K562 (cell line): ENCODE measurements around the gene AIFM1. TPM values are rescaled to one million over a fixed set of nuclear protein-coding genes. Genes with fewer than 3 reads are reported as not detected.

Experiments used
- BRCA1 ChIP-seq, 2 experiments: fragments of 450-650 bp in 1 of 2; sonication (generic) in 1 of 2; formaldehyde crosslinking in 1 of 2; IDR thresholded peaks; 2 replicates each; pipeline versions ENCODE4 v1.5.0 to v1.6.1; 2017 to 2020; ENCODE audit warnings: mild to moderate bottlenecking in 1 of 2, missing genetic modification reagents in 1 of 2
- ERF ChIP-seq: fragments of 450-650 bp; formaldehyde crosslinking; IDR thresholded peaks from 2 replicates; pipeline ENCODE4 v1.4.0; 2020; ENCODE audit warnings: mild to moderate bottlenecking, mixed read lengths
- FOXK1 ChIP-seq: sonication (generic); formaldehyde crosslinking; IDR thresholded peaks from 2 replicates; pipeline ENCODE4 v1.8.0; 2022; ENCODE audit warnings: missing genetic modification reagents, mild to moderate bottlenecking, borderline replicate concordance
- FOXP4 ChIP-seq: sonication (generic); formaldehyde crosslinking; IDR thresholded peaks from 2 replicates; pipeline ENCODE4 v1.8.0; 2022; ENCODE audit warnings: mild to moderate bottlenecking, missing genetic modification reagents, borderline replicate concordance
- GMEB1 ChIP-seq: fragments of 250-450 bp; sonication (Bioruptor Pico); IDR thresholded peaks from 2 replicates; pipeline ENCODE4 v1.4.0; 2020; ENCODE audit warnings: mild to moderate bottlenecking
- KDM2B ChIP-seq: fragments of 250-450 bp; sonication (Bioruptor Pico); IDR thresholded peaks from 2 replicates; pipeline ENCODE4 v1.8.0; 2021; ENCODE audit warnings: mild to moderate bottlenecking, moderate library complexity
- NFRKB ChIP-seq: fragments of 450-650 bp; IDR thresholded peaks from 2 replicates; pipeline ENCODE4 v1.6.1; 2016; ENCODE audit warnings: low read depth
- RB1 ChIP-seq: fragments of 450-650 bp; IDR thresholded peaks from 2 replicates; pipeline ENCODE4 v1.6.1; 2017; ENCODE audit warnings: low read depth, mild to moderate bottlenecking
- RBM17 ChIP-seq: fragments of 200-400 bp; formaldehyde crosslinking; IDR thresholded peaks from 2 replicates; pipeline ENCODE4 v1.6.1; 2017; ENCODE audit warnings: low read depth, mild to moderate bottlenecking, low read length, borderline replicate concordance
- RBM39 ChIP-seq: fragments of 200-400 bp; formaldehyde crosslinking; optimal IDR thresholded peaks from 2 replicates; pipeline ENCODE3; 2018; ENCODE audit warnings: low read depth, low read length
- RFX7 ChIP-seq: fragments of 250-450 bp; sonication (Bioruptor Pico); IDR thresholded peaks from 2 replicates; pipeline ENCODE4 v1.5.1; 2021; ENCODE audit warnings: mild to moderate bottlenecking
- SPI1 ChIP-seq: IDR thresholded peaks from 2 replicates; pipeline ENCODE4 v1.6.1; 2011; ENCODE audit warnings: low read depth, low read length, control low read depth, borderline replicate concordance
- SRSF7 ChIP-seq: fragments of 200-400 bp; formaldehyde crosslinking; optimal IDR thresholded peaks from 2 replicates; pipeline ENCODE3; 2017; ENCODE audit warnings: mild to moderate bottlenecking, low read depth, low read length
- TFAM ChIP-seq: fragments of 250-450 bp; sonication (Bioruptor Pico); conservative IDR thresholded peaks from 2 replicates; pipeline ENCODE4 v1.5.0; 2021; ENCODE audit warnings: mild to moderate bottlenecking, moderate library complexity
- ZNF175 ChIP-seq: fragments of 200-800 bp; sonication (Bioruptor generic); IDR thresholded peaks from 2 replicates; pipeline ENCODE4 v1.6.1; 2016; ENCODE audit warnings: low read depth, mild to moderate bottlenecking, missing genetic modification characterization, missing compliant biosample characterization
- ZNF184 ChIP-seq: sonication (generic); formaldehyde crosslinking; IDR thresholded peaks from 2 replicates; pipeline ENCODE4 v1.5.0; 2020; ENCODE audit warnings: missing genetic modification reagents
- ZNF507 ChIP-seq: conservative IDR thresholded peaks from 2 replicates; pipeline ENCODE4 v1.6.1; 2017; ENCODE audit warnings: missing genetic modification characterization, missing compliant biosample characterization
- ZNF592 ChIP-seq: fragments of 450-650 bp; IDR thresholded peaks from 2 replicates; pipeline ENCODE4 v1.6.1; 2017; ENCODE audit warnings: antibody characterized with exemption, mild to moderate bottlenecking
- polyA plus RNA-seq, 8 experiments: library from polyadenylated mRNA; depleted of rRNA in 4 of 8; stranded (reverse) in 5 of 8; unstranded in 3 of 8; fragments of >200 nt; fragmentation: Nextera tagmentation in 2 of 8; fragmentation: Illumina TruSeq in 1 of 8; extraction: Ambion mirVana in 2 of 8; extraction: Trizol in 1 of 8; gene quantifications; 2 replicates each; pipeline versions ENCODE4 v1.2.1 to v1.2.3, GENCODE V29; 2011 to 2014; ENCODE audit warnings: inconsistent platforms in 1 of 8, missing spikeins in 1 of 8
- total RNA-seq, 7 experiments: library from RNA; depleted of rRNA in 6 of 7; stranded (reverse); fragments of >200 nt in 6 of 7; fragmentation: Illumina TruSeq in 2 of 7; extraction: Trizol in 2 of 7; gene quantifications; 2 replicates each; pipeline versions ENCODE4 v1.2.1 to v1.2.3, GENCODE V29; 2011 to 2021; ENCODE audit warnings: low replicate concordance in 1 of 7

The AIFM1 gene
- total and polyA plus RNA-seq, 9 of the 15 experiments (the other 6 are each of a cell fraction or from before 2014, with no cell fraction given) = 51.0 to 117 (median 91.2) TPM

- TF ChIP-seq NFRKB = no peak
- no peak for TF ChIP-seq RBM17
- no peak for TF ChIP-seq TFAM (CRISPR knock-in tag)
- no peak for TF ChIP-seq ZNF175 (CRISPR knock-in tag)
- TF ChIP-seq ZNF184 = no peak
- TF ChIP-seq ERF (CRISPR knock-in tag) = no peak
- TF ChIP-seq GMEB1 = no peak
- peak; percentile 75; the same call in 1 of the 2 replicates for TF ChIP-seq KDM2B (CRISPR knock-in tag)
- TF ChIP-seq ZNF507 (tag) = no peak
- 0 out of 2 replicates have a peak, but pooled peaks have one; percentile 49 for TF ChIP-seq ZNF592
- TF ChIP-seq FOXK1 (CRISPR knock-in tag) = 0 out of 2 replicates have a peak, but pooled peaks have one; percentile 65
- TF ChIP-seq SPI1 = no peak
- no peak for TF ChIP-seq SRSF7
- no peak for TF ChIP-seq RFX7
- TF ChIP-seq BRCA1 (IDR thresholded peaks at IDR 0.05) = no peak
- no peak for TF ChIP-seq BRCA1 (CRISPR knock-in tag; IDR thresholded peaks at IDR 0.05)
- no peak for TF ChIP-seq RBM39
- TF ChIP-seq RB1 = no peak
- TF ChIP-seq FOXP4 (CRISPR knock-in tag) = no peak
These were observed 54.2 kb downstream of the AIFM1 start (continued) for GRCh38 chrX:130111220-130112154.
